Pancreas (tissue), 10 donors: ENCODE measurements around the gene SOCS1. TPM values are rescaled to one million over a fixed set of nuclear protein-coding genes. Genes with fewer than 3 reads are reported as not detected.
"Not testable (repeated sequence)": the region's sequence is repeated elsewhere in the genome, so short reads cannot be mapped to it uniquely, and the experiment has no call there.

Experiments used
- ATAC-seq, 4 donors: fragments of 200-7000 bp; cut with Tn5 transposase; one replicate each; pipeline versions ENCODE4 v1.8.0 to v1.9.1; 2020; ENCODE audit warnings: mild to moderate bottlenecking in 4 of 4, moderate library complexity in 4 of 4
- DNase-seq, 6 donors: peaks; one replicate each; pipeline ENCODE4 v3.0.0-alpha.2; 2020
- FAIRE-seq: peaks from 2 replicates; lab custom pipeline; 2012; peaks lifted over from hg19 to GRCh38; lab: Jason Lieb, UNC
- H3K27ac ChIP-seq, 4 donors: fragments of 200-600 bp; sonication (generic); 1 replicate in 3 of 4; 2 replicates in 1 of 4; pipeline versions ENCODE4 v1.5.0 to v1.8.0; 2020
- H3K27me3 ChIP-seq, 4 donors: fragments of 200-600 bp; one replicate each; pipeline ENCODE4 v1.8.0; 2021
- H3K36me3 ChIP-seq, 3 donors: fragments of 200-600 bp; sonication (generic) in 1 of 3; one replicate each; pipeline versions ENCODE4 v1.5.0 to v1.8.0; 2020 to 2021
- H3K4me1 ChIP-seq, 3 donors: fragments of 200-600 bp; one replicate each; pipeline ENCODE4 v1.8.0; 2021
- H3K4me3 ChIP-seq, 4 donors: fragments of 200-600 bp; sonication (generic) in 2 of 4; one replicate each; pipeline versions ENCODE4 v1.5.0 to v1.8.0; 2020 to 2021
- H3K9me3 ChIP-seq, 4 donors: fragments of 200-600 bp; one replicate each; pipeline ENCODE4 v1.8.0; 2021
- CTCF ChIP-seq, 4 donors: fragments of 200-600 bp; sonication (generic) in 3 of 4; IDR thresholded peaks; one replicate each; pipeline versions ENCODE4 v1.5.0 to v1.8.0; 2021; ENCODE audit warnings: antibody characterized with exemption in 4 of 4
- WGBS, 2 donors: extraction: QIAGEN DNeasy Blood & Tissue Kit; methylation state at CpG; one replicate each; pipeline ENCODE4 v1.1.7; 2013; 5-methylcytosine and 5-hydroxymethylcytosine counted together
- intact Hi-C, 3 donors: fragments of 100-400 bp; cut with DNase I; formaldehyde crosslinking; loops; one replicate each; pipeline versions ENCODE4 v1.11.1 to v1.14.2; 2022
- polyA plus RNA-seq, 2 donors: library from polyadenylated mRNA; stranded (reverse); fragments of 200-250 nt; gene quantifications; one replicate each; pipeline ENCODE4 v1.2.3, GENCODE V29; 2013
- total RNA-seq, 6 donors: library from RNA; stranded (reverse); fragmentation: NEBNext Ultra II Directional in 4 of 6; extraction: Animal tissue kit (Norgen Biotek cat#: 25700) in 4 of 6; gene quantifications; one replicate each; pipeline versions ENCODE4 v1.2.1 to v1.2.4, GENCODE V29; 2021 to 2023
- donor health status: healthy with polysubstance abuse.
- donor health status: DM: no; HTN: no; CAD: no; lungs with moderate emphysema.
- donor health status: DM: no; HTN: no; CAD: no.
- donor health status: control.
- donor health status: control.
- donor health status: Bipolar disorder and iron deficiency.
- donor health status: DM: yes; HTN: yes; CAD: no.
- donor health status: DM: no; HTN: no; CAD: no.
- donor health status: DM: no; HTN: no; CAD: no.
- donor health status: DM: yes; HTN: yes; CAD: no.

SOCS1 gene
- total and polyA plus RNA-seq, 8 donors, result 1.3 to 7.9 (median 2.0) TPM

- DNase-seq, result no peak
- Histone ChIP-seq H3K36me3 (no peaks in the 10 kb centered on the region), H3K27ac (no peak overlapping the region), H3K4me1 (peaks cover 0 to 3% (median 0%) of the 10 kb centered on the region in 3 donors), H3K9me3 (no peaks in the 10 kb centered on the region), H3K27me3 (no peaks in the 10 kb centered on the region), H3K4me3 (no peak overlapping the region)
- intact Hi-C loops, result no loop called here
- TF ChIP-seq CTCF (IDR thresholded peaks at IDR 0.05), result no peak
- no peak for FAIRE-seq
- WGBS, 2 donors, result 74 to 82% methylated on average over 10 of the region's 10 CpGs
- ATAC-seq, result no peak
These were observed 35.2 kb upstream of the SOCS1 start for GRCh38 chr16:11291091-11291703.

GRCh38 chr16:11290102-11290893 lies 34.3 kb upstream of the SOCS1 start:
- no peaks in the 10 kb centered on the region for H3K4me1 ChIP-seq
- no peaks in the 10 kb centered on the region for H3K27me3 ChIP-seq
- FAIRE-seq (no peak), ATAC-seq (no peak), DNase-seq (no peak)
- WGBS, 2 donors, result 80 to 87% methylated on average over 8 of the region's 8 CpGs
- H3K36me3 ChIP-seq, result no peaks in the 10 kb centered on the region
- H3K9me3 ChIP-seq, result no peaks in the 10 kb centered on the region
- intact Hi-C loops, result no loop called here
- H3K4me3 ChIP-seq, result no peak overlapping the region
- no peak overlapping the region for H3K27ac ChIP-seq
- TF ChIP-seq CTCF (IDR thresholded peaks at IDR 0.05), result no peak

GRCh38 chr16:11289696-11290095 lies 33.7 kb upstream of the SOCS1 start:
- H3K4me3 ChIP-seq, DNase-seq, H3K9me3 ChIP-seq, H3K36me3 ChIP-seq, H3K4me1 ChIP-seq, H3K27ac ChIP-seq, FAIRE-seq, ATAC-seq, intact Hi-C loops, H3K27me3 ChIP-seq: not testable (repeated sequence)
- WGBS, 2 donors, result 88 to 93% methylated on average over 4 of the region's 4 CpGs

GRCh38 chr16:11289202-11289601 lies 33.2 kb upstream of the SOCS1 start:
- ATAC-seq (no peak), DNase-seq (no peak), FAIRE-seq (no peak)
- Histone ChIP-seq H3K4me3 (no peak overlapping the region), H3K36me3 (no peaks in the 10 kb centered on the region), H3K4me1 (no peaks in the 10 kb centered on the region), H3K27me3 (no peaks in the 10 kb centered on the region), H3K9me3 (no peaks in the 10 kb centered on the region), H3K27ac (no peak overlapping the region)
- TF ChIP-seq CTCF (IDR thresholded peaks at IDR 0.05), result no peak
- WGBS, 2 donors, result 93 to 100% methylated on average over 2 of the region's 2 CpGs
- intact Hi-C loops, result no loop called here

GRCh38 chr16:11285842-11286241 lies 29.8 kb upstream of the SOCS1 start:
- H3K27me3 ChIP-seq, result no peaks in the 10 kb centered on the region
- no peak overlapping the region for H3K4me3 ChIP-seq
- ATAC-seq, result no peak
- FAIRE-seq, result no peak
- 86% methylated on average over 2 of the region's 2 CpGs for WGBS, 2 donors
- no peaks in the 10 kb centered on the region for H3K9me3 ChIP-seq
- intact Hi-C loops, result no loop called here
- H3K4me1 ChIP-seq, result no peaks in the 10 kb centered on the region
- TF ChIP-seq CTCF (IDR thresholded peaks at IDR 0.05), result no peak
- H3K36me3 ChIP-seq, result no peaks in the 10 kb centered on the region
- no peak for DNase-seq
- H3K27ac ChIP-seq, result no peak overlapping the region
